Stimulated activated CD4-positive, alpha-beta T cell treated with anti-CD3 and anti-CD28 coated beads, Interleukin-2, amount 100 ng/mL, for 24 hours (primary cell): ENCODE measurements around the gene C1orf115.
"Not testable (repeated sequence)": the region's sequence is repeated elsewhere in the genome, so short reads cannot be mapped to it uniquely, and the experiment has no call there.

Experiments
- DNase-seq, 2 donors: peaks; one replicate each; pipeline ENCODE4 v3.0.0-alpha.2; 2020

The C1orf115 gene

DNA sequence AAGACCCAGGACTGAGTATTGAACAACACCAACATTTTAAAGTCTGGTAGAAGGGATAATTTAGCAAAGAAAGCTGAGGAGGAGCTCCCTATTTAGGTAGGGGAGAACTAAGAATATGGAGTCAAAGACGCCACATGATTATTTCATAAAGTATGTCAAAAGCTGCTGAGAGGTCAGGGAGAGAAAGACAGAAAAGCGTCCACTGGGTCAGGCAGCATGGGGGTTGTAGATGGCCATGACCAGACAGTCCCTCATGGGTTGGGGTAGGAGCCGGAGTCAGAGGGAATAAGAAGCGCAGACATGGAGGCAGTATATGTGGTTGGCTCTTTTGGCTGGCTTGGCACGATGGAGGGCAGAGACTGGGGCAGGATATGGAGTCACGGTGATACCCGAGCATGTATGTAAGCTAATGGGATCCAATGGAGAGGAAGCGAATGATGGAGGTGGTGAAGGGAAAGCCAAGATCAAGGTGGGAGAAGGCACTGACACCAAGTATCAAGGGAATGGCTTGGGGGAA lies 4.8 kb downstream of the C1orf115 start:
- no peak for DNase-seq

DNA sequence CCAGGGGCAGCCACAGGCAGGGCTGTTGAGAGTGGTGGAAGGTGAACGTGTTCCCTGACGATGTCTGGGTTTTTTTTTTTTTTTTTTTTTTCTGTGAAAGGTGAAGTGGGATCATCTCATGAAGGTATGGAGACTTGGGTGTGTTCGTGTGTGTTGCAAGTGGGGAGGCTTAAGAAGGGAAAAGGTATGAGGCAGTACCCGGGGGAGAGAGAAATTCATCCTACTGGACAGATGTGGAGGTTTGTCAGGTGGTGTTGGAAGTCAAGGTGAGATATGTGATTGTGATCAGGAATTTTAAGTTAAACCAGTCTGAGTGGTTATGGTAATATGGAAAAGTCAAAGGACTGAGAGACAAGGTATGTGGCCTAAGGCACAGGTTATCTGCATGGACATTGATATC lies 5.3 kb downstream of the C1orf115 start:
- no peak for DNase-seq

DNA sequence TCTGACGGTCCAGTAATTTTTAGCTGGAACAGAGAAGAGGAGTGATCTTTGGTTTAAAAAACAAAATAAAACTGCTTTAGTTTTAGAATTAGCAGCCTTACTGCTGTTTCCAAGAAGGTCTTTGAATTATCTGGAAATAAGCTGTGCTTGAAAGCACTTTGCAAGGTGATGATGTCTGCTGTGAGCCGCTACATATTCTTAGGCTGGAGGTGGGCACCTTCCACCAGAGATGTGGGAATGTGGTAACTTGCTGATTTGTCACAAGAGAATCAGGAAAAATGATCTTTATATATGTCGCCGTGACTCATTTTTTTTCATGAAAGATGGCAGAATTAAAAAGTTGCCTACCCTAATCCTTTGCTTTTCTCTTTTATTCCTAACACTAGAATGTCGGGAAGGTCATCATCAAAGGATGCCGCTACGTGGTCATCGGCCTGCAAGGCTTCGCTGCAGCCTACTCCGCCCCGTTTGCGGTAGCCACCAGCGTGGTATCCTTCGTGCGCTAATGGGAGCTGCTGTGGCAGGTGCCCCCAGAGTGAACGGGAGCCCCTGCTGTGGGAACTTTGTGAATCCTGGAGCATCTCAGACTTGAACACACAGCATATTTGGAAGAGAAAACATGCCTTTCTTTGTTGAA lies 6.2 kb downstream of the C1orf115 start:
- DNase-seq: no peak

DNA sequence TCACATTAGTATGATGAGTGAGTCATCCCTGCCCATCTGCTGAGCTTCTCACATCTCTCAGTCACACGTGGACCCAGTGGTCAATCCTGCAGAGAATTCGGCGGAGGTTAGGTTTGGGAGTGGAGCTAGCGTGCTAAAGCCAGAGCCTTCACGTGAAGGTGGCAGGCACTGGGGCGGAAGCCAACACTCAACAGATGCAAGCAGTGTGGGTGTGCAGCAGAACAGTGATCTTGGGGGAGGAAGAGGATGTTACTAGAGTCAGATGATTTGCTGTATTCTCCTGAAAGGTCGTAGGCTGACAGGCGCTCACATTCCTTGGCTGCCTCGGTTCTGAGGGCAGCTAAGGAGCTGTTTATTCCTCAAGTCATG lies 6.7 kb downstream of the C1orf115 start:
- no peak for DNase-seq

DNA sequence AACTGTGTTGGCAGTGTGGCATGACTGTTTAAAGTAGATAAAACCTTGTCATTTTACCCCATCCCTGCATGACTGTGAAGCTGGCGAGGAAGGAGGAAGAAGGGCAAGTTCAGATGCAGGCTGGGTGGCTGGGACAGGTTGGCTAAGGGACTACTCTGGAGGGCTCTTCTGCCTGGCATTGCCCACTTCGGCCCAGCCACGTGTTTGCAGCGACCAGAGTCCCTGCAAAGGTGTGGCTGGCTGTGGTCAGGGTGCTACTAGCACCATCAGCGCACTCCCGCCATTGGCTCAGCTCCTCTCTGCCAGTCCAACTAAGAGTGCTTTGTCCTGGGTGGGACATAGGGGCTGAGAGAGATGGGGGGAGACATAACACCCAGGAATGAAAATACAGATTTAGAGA lies 7.2 kb downstream of the C1orf115 start:
- DNase-seq: no peak

DNA sequence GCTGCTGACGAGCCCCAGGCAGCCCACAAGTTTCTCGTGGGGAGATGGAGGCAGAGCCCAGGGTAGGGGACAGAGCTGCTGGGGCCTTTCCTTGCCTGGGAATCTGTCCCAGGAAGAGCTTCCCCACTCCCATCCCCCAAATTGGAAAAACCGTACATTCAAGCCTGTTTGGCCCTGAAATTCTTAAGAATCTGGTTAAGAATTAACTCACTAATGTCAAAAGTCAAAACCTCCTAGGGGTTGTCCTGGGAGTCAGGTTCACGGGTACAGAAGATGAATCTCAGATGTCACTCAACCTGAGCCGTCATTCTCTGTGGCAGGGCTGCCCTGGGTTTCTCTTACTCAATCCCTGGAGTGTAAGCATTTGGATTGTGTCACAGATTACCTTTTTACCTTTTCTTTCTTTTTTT lies 8.4 kb downstream of the C1orf115 start:
- no peak for DNase-seq

DNA sequence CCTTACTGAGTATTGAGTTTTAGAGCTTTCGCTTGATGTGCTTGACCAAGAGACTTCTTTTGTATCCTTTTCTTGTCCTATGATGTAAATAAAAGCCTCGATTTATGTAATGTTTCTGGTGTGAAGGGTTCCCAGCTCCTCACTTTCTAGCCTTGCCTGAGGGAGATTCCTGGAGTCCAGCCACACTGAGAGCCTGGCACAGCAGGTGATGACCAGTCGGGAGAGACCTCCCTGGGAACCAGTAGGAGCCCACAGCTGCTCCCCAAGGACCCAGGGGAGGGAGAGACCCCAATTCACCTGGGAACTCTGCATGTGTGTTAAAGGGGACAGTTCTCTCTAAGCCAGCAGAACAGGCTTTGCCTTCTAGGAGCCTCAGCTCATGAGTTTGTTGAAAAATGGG lies 8.9 kb downstream of the C1orf115 start:
- DNase-seq: no peak

DNA sequence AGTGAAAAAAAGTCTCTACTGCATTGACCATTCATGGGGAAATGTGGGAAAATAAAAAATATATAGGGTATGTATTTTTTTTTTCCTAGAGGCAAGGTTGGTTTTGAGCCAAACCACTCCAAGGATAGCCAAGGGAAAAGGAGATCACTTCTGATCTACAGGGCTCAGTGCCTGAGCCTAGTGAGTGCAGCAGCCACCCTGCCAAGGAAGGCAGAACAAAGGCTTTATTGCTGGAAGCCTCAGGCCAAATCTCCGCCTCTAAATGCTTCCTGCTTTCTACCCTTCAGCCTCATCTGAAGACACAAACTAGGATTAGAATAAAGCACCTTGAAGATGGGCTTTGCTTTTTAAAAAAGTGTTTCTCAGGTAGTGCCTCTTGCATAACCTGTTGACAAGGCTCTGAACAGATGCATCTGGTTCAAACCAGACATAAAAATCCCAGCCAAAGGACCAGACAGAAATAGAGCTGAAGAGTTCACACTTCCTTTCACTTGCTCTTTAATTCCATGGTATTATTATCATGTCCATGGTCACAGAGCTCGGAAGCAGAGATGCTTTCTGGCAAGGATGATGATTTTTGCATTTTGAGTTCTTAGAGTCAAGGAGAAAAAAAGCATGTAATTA lies 10.5 kb downstream of the C1orf115 start:
- DNase-seq: no peak

DNA sequence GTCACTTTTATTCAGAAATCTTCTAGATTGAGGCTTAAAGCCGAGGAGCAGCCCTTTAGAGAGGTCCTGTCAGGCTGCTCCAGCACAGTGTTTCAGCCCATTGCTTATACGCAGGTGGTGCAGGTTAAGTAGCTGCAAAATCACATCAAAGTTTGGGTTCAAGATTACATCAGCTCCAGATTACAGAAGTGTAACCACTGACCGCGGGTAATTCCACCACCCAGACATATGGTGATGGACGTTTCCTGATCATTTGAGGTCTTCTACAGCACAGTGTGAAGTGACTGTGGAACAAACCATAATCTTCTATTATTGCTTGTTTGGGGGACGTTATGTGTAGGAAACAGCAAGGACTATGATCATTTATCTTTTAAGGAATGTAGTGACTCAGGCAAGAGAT lies 11.8 kb downstream of the C1orf115 start:
- no peak for DNase-seq

DNA sequence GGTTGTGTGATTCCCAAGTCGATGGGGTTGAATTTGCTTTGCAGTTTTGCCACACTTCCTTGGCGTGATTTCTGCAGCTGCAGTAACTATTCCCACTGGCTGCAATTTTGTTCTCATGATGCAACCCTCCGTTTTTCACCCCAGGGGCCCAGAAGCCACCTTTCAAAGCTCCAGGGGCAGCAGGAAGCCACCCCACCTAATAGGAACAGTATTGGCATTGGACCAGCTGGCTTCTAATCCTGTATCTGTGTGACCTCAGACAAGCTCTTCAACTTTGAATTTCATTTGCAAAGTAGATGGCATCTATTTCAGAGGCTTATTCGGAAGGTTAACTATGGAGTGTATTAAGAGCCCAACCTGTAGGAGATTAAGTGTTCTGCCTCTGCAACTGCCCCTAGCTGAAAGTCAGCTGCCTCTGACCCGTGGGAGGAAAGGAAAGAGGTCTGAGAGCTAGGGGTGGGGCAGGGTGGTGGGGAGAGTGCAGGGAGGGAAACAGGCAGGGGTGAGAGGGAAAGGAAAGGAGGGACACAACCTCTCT lies 12.6 kb downstream of the C1orf115 start:
- DNase-seq: no peak

DNA sequence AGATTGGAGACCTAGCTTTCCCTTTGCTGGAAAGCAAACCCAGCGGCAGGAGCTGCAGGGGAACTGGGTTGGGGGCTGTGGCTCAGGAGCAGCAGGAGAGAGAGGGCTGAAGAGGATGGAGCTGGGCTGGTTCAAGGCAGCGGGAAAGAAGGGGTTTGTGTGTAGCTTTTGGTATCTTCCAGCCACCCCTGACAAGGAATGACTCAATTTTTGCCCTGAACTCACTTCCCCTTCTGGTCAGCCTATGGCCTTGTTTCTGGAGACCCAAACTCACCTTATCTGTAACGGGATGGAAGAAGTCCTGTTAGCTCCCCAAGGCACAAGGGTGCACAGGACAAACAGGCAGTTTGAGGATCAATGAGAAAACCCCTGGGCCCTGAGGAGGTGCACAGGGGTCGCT lies 13.1 kb downstream of the C1orf115 start:
- DNase-seq: no peak

DNA sequence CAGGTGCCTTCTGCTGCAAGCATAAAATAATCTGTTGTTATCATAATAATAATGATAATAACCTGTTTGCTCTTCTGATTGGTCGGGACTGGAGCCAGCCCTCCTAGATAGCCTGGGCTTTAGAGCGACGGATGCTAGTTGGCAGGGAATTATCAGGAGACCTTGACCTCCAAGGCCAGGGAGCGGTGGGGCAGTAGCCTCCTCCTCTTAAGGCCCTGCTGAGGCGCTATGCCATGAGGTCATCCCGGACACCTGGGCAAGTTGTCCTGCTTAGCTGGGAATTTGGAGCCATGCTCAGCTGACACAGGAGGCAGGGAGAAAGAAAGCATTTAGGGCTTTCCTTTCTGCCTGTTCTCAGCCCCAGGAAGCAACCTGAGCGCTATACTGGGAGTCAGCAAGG lies 15.6 kb downstream of the C1orf115 start:
- DNase-seq: no peak

DNA sequence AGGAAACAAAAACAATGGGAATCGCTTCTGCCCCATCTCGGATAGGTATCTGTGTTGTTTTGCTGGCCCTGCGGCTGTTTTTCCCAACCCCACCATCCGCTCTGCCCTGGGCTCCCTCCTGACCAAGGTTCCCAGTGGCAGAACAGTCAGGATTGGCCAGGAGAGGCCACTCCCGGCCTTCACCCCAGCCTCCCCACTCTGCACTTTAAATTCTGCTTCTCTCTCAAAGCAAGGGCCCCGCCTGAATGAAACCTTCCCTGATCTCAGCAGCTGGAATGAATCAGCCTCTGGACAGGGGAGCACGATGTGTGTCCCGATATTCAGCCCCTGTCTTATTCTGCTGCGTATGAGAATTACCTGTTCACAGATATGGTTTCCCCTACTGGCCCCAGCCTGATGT lies 16.3 kb downstream of the C1orf115 start:
- no peak for DNase-seq

DNA sequence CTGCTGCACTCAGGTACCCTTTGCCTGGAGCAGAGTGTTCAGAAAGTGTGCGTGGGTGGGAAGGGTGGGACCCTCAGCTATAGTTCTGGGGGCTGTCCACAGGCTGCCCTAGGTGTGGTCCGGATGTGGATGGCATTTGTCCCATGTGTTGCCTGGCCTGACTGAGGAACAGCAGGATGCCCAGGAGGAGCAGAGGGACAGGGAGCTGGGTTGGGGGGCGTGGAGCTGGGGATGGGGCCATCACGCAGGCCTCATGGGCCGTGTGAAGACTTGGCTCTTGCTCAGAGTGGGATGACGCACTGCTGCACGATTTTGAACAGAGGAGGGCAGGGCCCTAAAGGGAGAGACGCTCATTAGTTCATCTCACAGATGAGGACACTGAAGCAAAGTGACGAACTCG lies 17.0 kb downstream of the C1orf115 start:
- no peak for DNase-seq

DNA sequence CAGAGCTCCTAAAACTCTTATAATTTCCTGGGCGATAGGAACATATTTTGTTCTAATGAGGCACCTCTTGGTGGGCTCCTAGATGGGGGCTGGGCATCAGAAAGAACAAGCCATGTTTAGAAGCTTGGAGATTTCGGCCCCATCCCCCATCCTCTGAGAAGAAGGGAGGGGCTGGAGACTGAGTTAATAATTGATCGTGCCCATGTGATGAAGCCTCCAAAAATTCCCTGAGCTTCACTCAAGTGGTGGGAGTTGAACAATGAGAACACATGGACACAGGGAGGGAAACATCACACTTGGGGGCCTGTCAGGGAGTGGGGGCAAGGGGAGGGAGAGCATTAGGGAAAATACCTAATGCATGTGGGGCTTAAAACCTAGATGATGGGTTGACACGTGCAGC lies 18.1 kb downstream of the C1orf115 start:
- DNase-seq: no peak

DNA sequence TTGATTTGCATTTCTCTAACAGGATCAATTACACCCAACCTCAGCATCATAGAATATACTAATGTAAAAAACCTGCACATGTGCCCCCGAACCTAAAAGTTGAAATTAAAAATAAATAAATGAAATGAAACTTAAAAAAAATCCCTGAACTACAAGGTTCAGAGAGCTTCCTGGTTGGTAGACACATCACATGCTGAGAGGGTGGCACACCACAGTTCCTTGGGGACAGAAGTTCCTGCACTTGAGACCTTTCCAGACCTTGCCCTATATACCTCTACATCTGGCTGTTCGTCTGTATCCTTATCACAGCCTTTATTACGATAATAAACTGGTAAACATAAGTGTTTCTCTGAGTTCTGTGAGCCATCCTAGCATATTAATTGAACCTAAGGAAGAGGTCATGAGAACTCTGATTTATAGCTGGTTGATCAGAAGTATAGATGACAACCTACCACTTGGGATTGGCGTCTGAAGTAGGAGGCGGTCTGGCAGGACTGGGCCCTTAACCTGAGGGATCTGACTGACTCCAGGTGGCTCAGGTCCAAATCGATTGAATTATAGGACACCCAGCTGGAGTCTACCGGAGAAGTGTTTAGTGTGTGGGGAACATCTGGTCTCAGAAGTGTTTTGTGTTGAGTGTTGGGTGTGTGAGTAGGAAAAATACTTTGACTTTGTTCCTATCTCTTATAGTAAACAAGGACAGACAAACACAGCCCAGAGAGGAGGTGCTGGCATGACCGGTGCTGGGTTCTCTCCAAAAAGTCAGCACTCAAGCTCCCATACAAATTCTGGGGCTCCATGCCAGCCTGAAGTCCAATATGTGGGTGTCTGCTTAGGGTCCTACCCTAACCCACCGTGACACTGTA lies 19.0 kb downstream of the C1orf115 start:
- no peak for DNase-seq

DNA sequence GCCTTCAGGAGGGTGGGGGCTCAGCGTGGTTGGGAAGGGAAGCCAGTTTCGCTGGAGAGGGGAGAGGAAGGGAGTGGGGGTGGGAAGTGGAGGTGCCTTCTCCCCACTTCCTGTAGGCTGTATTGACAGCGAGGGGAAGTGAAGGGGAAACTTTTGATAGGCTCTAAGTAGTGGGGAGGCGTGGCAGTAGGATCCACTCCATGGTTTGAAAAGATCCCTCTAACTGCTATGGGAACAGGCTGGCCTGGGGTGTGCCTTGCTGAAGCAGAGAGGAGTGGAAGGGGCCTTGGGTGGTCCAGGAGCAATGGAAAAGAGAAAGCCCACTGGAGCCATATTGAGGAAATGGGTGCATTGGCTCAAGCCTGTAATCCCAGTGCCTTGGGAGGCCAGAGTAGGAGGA lies 20.2 kb downstream of the C1orf115 start:
- DNase-seq: no peak

DNA sequence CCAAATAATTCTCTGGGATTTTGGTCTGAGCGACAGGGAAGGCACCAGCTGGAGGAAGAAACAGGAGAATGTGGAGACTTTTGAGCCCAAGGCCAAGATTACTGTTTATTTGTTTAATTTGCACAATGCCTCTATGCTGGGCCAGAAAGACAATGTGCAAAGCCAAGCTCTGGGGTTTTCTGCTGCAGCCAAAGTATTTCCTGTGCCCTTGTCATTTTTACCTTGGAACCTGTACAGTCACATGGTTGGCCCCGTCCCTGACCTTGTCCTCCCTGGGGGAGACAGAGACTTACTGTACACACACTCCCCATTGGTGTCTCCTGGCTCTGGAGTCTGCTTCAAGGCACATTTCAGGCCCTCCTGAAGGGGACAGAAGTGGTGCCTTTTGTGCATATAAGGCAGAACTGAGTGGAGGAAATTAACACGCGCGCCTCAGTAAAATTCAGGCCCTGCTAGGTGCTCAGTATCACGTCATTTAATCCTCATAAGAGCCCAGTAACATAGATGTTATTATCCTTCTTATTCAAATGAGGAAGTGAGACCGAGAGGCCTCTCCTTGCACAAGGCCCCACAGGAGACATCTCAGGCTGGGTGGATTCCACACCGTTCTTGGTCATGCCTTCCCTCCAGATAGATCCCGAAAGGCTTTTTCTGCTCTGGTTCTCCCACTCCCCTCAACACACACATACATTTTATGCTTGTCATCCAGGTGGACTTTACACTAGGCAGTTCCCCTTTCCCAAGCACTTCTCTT lies 21.1 kb downstream of the C1orf115 start:
- no peak for DNase-seq

DNA sequence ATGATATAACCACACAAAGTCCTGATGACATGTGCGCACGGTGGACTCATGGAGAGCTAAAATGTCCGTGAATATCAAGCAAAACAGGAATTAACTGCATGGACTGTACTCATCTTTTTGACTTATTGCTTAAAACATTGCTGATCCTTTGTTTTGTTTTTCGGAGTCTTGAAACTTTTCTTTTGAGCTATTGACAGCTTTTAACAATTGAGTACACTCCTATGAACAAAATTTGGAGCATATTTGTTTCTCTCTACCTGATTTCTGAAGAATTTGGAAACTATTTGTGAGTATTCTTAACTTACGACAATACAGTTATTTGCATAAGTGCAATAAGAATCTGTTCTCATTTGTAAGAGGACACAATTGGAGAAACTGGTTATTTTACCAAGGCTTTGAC lies 25.8 kb downstream of the C1orf115 start:
- DNase-seq: not testable (repeated sequence)

DNA sequence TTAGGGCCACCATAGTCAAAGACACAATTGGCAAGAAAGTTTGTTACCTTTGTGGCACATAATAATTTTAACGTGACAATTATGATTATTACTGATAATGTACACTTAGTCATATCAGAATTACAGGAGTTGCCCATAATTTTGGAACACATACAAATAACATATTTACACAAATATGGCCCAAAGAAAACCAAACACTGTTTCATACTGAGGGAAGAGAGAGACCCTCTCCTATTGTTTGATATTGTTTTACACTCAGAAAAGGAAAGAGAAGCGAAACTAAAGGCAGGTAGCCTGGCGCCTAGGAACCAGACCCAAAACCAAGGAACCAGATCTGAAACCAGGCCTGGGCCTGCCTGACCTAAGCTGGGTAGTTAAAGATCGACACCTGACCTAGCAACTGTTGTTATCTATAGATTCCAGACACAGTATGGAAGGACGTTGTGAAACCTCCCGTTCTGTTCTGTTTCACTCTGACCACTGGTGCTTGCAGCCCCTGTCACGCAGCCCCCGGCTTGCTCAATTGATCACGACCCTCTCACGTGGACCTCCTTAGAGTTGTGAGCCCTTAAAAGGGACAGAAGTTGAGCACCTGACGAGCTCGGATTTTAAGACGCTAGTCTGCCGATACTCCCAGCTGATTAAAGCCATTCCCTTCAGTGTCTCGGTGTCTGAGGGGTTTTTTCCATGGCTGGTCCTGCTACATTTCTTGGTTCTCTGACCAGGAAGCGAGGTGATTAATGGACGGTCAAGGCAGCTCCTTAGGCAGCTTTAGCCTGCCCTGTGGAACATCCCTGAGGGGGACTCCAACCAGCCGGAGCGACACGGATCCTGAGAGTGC lies 27.9 kb downstream of the C1orf115 start:
- no peak for DNase-seq

DNA sequence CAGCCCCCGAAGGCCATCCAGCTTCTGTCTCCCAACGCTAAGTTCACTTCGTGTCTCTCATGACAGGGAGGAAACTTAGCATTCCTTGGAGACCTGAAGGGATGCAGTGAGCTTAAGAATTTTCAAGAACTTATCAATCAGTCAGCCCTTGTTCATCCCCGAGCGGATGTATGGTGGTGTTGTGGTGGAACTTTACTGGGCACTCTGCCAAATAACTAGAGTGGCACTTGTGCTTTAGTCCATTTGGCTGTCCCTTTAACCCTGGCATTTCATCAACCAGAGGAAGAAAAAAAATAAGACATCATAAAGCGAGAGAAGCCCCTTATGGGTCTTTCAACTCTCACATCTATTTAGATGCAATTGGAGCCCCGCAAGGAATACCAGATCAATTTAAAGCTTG lies 31.1 kb downstream of the C1orf115 start:
- not testable (repeated sequence) for DNase-seq

DNA sequence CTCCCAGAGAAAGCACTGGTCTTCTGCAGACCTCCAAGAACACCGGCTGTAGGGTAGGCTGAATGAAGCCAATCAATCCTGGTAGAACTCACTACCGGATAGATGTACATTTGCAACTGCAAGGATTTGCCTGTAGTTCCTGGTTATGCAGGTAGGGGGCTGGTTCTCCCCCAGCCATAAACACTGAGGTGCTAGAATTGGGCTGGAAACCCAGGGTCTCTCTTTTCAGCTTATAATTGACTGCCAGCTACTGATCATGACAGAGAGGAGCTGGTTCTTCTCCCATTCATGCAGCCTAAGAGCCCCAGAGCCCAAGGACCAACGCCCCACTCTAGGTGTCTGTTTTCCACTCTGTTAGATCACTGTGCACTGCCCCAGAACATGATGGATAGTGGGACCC lies 36.5 kb downstream of the C1orf115 start:
- no peak for DNase-seq
